GM19467 (cell line): ENCODE measurements around the gene ABHD10.

Source experiments
- ATAC-seq: cut with Tn5 transposase; IDR thresholded peaks from one replicate; pipeline ENCODE4 v1.9.1; 2021; ENCODE audit warnings: mild to moderate bottlenecking, moderate library complexity; ENCODE audit not compliant: unreplicated experiment

The ABHD10 gene

GRCh38 chr3:111963424-111963823, 15.4 kb upstream of the ABHD10 start:
- no peak for ATAC-seq

- ATAC-seq, result no peak
These were observed 13.3 kb upstream of the ABHD10 start for GRCh38 chr3:111965484-111965883.

- no peak for ATAC-seq
These were observed 11.8 kb upstream of the ABHD10 start for GRCh38 chr3:111967068-111967467.

GRCh38 chr3:111967651-111968274, 11.1 kb upstream of the ABHD10 start:
- ATAC-seq, result peak; percentile 92

GRCh38 chr3:111968319-111969054, 10.3 kb upstream of the ABHD10 start:
- ATAC-seq, result no peak

GRCh38 chr3:111970376-111970775, 8.4 kb upstream of the ABHD10 start:
- no peak for ATAC-seq

GRCh38 chr3:111971533-111972130, 7.2 kb upstream of the ABHD10 start:
- no peak for ATAC-seq

- ATAC-seq, result no peak
These were observed 5.9 kb upstream of the ABHD10 start for GRCh38 chr3:111972891-111973290.

- no peak for ATAC-seq
These were observed 3.7 kb upstream of the ABHD10 start for GRCh38 chr3:111975131-111975530.

GRCh38 chr3:111976254-111976653, 2.6 kb upstream of the ABHD10 start:
- ATAC-seq, result no peak

GRCh38 chr3:111979434-111980038, 710 bp downstream of the ABHD10 start:
- ATAC-seq, result peak; percentile 32

GRCh38 chr3:111980716-111981456, 2.1 kb downstream of the ABHD10 start:
- no peak for ATAC-seq

GRCh38 chr3:111981457-111981763, 2.6 kb downstream of the ABHD10 start:
- no peak for ATAC-seq

GRCh38 chr3:111984636-111985298, 5.9 kb downstream of the ABHD10 start:
- ATAC-seq, result no peak

- ATAC-seq, result no peak
These were observed 8.0 kb downstream of the ABHD10 start for GRCh38 chr3:111986800-111987199.

GRCh38 chr3:111989061-111989678, 10.3 kb downstream of the ABHD10 start:
- peak; percentile 93 for ATAC-seq

- no peak for ATAC-seq
These were observed 14.2 kb downstream of the ABHD10 start for GRCh38 chr3:111993038-111993437.

- ATAC-seq, result no peak
These were observed 20.0 kb downstream of the ABHD10 start, which contains the start of gene TAGLN3 for GRCh38 chr3:111998636-111999483. TSS of gene TAGLN3 (plus strand) at chr3:111998922. CDS start at chr3:111999423, 501 bp downstream.
